ENCODE measurements around the gene WNT3.
"Not testable (repeated sequence)": the region's sequence is repeated elsewhere in the genome, so short reads cannot be mapped to it uniquely, and the experiment has no call there.

WNT3 gene, protein sequence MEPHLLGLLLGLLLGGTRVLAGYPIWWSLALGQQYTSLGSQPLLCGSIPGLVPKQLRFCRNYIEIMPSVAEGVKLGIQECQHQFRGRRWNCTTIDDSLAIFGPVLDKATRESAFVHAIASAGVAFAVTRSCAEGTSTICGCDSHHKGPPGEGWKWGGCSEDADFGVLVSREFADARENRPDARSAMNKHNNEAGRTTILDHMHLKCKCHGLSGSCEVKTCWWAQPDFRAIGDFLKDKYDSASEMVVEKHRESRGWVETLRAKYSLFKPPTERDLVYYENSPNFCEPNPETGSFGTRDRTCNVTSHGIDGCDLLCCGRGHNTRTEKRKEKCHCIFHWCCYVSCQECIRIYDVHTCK

DNA sequence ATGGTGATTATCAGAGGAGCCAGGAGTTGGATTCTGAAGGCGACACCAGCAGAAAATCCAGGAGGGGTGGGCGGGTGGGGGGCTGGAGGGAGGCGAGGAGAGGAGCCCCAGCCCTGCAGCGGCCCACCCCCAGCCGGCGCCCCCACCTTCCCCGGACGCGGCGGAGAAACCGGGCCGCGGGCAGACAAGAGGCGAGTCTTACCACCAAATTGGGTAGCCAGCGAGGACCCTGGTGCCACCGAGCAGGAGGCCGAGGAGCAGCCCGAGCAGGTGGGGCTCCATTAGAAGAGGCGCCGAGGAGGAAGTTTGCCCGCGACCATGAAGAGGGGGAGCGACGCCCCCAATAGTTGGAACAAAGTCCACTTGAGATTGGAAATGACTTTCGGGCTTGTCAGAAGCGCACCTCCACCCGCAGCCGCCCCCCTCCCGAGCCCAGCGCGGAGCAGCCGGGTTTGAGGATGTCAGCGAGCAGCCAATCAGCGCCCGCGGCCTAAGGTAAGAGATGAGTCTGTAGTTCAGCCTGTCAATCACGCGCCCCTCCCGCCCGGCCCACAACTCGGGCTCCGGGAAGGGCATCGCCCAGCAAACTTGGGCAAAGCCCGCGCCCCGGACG is at the start of gene WNT3:
TSS of gene WNT3 (minus strand) at position 377 of the 613 bp plus-strand sequence. CDS start at position 282, 95 bp downstream.
- DNase-seq, result peak; percentile 68

DNA sequence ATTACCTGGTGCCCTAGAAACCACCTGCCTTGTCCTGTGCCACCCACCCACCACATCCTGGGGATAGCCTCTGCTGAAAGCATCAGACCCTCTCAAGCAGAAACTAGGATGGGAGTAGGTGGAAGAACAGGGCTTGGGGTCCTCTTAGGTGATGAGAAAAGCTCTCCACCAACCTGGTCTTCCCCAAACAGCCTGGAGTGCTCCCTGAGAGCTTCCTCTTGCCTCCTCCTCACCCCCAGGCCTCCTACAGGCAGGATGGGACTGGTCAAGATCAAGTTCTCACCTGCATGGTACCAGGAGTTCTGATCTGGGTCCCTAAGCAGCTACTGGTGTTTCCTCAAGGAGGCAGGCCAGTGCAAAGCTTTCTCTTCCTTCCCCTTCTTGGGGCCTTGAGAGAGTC is 48.3 kb upstream of the WNT3 start:
- DNase-seq, result no peak

GRCh38 chr17:46866325-46866724 is 47.8 kb upstream of the WNT3 start:
- no peak for DNase-seq

DNA sequence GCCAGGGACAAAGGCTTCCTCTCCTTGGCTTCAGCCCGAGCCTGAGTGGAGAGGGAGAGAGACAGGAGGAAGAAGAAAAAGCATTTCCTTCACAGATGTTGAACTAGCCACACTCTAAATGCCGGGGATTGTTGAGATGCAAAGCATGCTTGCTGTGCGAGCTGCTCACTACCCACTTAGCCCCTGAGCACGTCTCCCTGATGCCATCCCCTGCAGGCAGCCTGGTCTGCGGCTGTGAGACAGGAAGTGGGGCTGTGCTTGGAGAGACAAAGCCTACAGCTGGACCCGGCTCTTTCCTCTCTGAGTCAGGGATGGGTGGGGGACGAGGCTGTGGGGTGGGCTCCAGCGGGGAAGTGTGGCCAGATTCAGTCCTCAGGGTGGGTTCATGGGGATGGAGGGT is 46.6 kb upstream of the WNT3 start:
- no peak for DNase-seq

DNA sequence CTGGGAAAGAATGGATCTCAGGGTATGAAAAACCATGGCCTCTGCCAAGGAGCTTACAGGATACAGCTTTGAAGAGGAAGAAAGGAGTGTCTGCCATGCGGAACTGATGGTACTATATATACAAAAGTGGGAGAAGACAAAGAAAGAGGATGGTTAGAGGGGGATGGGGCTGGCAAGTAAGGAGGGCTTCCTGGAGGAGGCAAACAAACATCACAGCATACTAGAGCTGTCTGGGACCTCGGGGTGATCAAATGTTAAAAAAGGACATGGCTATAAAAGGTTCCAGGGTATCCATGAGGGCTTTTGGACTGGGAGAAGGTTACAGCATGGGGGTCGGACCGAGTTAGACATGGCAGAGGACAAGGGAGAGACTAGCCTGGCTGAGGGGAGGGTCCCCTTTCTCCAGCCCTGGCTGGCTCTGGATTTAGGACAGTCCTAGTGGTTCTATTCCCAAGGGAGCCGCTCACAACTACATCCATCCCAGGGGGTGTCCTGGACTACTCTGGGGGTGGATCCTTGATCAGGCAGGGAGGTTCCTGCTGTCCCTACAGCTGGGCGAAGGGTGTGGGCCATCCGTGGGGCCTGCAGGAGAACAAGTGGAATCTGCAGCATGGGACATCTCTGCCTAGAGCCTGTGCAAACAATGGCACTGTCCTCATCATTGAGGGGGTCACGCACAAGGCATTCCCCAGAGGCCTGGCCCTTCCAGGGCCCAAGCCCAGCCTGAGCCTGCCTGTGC is 45.1 kb upstream of the WNT3 start:
- no peak for DNase-seq

GRCh38 chr17:46862949-46863348 is 44.5 kb upstream of the WNT3 start:
- DNase-seq, result no peak

DNA sequence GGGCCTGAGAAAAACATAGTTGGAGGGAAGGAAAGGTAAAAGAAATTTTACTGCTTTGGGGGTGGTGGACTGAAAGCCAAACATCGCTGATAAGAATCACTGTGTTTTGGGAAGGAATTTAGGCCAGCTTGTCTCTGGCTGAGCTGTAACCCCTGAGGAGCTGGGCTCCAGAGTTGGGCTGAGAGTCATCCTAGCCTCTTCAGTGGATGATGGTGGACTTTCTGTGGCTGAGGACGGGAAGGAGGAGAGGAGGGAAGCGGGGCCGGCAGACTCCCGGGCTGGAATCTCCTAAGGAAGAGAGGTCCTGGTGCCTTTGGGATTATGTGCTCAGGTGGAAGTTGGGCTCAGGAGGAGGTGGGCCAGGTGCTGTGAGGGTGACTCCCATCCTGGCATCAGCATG is 41.5 kb upstream of the WNT3 start:
- no peak for DNase-seq

GRCh38 chr17:46857600-46857999 is 39.1 kb upstream of the WNT3 start:
- DNase-seq, result no peak

DNA sequence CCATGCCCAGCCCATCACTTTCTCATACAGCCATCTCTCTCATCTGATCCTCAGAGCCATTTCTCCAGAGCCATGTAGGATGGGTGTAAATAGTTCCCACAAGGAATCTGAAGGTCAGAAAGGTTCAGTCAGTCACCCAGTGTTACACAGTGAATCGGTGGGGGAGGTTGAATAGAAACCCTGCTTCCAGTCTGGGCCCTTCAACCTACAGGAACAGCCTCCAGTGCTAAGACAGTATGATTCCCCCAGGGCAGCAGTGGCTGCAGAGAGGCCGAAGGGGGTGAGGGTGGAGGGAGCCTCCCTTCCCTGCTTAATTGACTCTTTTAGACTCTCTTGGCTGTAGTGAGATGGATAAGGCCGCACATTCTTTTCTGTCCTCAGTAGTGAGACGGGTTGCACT is 36.5 kb upstream of the WNT3 start:
- DNase-seq, result no peak

GRCh38 chr17:46854515-46854914 is 36.0 kb upstream of the WNT3 start:
- no peak for DNase-seq

DNA sequence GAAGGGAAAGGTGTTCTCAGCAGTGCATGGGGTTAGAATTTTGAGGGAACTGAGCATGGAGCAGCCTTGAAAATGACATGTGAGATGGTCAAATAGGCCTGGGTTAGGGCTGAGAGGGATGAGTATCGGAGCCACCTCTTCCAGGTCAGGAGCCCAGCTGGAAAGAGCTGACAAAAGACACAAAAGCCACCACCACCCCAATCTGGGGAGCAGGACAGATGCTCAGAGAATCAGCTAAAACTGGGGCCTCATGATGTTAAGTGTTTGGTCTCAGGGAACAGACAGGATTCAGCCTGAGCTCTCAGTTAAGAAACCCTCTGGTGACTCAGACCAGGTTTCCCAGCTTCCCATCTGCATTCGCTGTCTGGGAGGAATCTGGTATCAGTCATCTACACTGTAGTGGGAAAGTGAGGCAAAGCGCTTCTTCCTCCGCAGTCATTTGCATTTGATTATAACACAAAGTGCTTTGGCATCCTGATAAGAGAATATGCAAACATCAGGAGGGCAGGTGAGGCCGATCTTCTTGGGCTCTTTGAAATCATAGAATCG is 35.5 kb upstream of the WNT3 start:
- no peak for DNase-seq

DNA sequence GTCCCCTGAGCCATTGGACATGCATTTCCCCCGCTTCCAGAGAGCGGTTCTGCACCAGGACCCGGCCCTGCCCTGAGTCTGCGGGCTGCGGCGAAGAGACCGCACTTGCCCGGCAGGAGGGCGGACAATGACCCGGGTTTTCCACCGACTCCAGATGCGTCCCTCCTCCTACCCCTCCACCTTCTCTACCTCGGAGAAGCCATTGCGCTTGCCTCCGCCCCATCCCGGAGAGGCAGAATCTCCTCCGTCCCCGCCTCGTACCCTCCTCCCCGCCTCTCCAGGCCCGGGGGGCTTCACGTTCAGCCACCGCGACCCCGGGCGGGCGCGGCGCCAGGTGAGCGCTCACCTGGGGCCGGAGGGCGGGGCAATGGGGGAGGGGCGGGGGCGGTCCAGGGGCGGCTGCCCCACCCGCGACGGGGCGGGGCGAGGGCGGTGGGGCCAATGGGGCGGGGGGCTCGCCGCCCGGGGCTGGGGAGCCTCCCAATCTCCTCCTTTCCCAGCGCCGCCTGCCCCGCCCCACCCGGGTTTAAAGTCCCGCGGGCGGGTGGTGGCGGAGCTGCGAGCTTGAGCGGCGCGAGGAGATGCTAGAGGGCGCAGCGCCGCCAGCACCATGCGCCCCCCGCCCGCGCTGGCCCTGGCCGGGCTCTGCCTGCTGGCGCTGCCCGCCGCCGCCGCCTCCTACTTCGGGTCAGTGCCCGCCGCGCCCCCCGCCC is 32.7 kb upstream of the WNT3 start, which contains the start of gene WNT9B:
TSS of gene WNT9B (plus strand) at position 555 of the 713 bp plus-strand sequence. CDS start at position 611, 56 bp downstream.
- no peak for DNase-seq

DNA sequence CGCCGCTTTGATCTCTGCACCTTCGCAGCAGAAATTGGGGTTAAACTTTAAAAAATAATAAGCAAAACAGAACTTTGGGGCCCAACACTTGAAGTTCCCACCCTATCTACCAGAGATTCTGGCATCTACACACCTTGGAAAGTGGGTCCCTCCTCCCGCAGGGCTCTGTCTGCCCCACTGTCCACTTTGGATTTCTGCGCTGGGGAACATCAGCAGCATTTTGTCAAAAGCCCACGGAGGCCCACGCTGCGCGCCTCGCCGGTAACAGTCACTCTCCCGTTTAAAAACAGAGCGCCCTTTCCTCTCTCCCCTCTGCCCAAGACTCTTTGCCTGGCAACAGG is 32.2 kb upstream of the WNT3 start:
- no peak for DNase-seq

- no peak for DNase-seq
Observed at GRCh38 chr17:46848534-46848933, 30.0 kb upstream of the WNT3 start.

DNA sequence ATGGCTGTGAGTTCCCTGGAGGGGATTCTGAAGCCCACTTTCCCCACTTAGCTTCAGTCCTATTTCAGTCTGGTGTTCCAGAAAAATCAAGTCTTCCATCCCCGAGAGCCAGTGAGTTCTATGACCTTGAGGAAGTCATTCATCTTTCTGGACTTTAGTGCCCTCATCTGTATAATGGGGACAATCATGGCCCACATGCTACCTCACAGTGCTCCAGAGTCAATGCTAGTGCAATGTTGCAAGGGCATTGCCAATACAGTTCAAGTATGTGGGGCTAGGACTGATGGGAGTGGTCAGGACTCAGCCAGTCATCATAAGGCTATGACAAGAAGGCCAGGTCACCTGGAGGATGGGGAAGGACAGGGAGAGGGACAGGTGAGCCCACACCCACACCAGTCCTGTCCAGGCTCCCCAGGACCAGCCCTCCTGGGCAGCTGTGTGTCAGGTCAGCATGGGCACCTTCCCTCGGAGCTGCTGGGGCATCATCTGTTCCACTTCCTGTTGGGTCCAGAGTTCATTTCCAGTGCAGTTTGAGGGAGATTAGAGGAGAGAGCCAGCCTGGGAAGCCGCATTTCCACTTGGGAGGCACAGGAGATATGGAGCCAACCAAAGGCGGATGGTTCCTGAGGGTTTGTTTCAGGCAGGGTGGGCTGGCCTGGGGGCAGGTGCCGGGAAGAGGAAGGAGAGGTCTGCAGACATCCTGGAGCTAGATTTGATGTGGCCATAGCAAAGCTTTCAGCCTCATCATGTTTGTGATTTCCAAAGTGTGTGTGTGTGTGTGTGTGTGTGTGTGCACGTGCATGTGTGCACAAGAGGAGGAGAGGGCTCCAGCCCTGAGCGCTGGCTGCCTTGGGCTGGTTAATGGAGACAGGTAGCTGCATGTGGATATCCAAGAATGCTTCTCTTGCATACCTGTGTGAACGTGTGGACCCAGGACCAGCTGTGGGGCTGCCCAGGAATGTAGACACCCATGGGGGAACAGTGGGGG is 29.0 kb upstream of the WNT3 start:
- no peak for DNase-seq

DNA sequence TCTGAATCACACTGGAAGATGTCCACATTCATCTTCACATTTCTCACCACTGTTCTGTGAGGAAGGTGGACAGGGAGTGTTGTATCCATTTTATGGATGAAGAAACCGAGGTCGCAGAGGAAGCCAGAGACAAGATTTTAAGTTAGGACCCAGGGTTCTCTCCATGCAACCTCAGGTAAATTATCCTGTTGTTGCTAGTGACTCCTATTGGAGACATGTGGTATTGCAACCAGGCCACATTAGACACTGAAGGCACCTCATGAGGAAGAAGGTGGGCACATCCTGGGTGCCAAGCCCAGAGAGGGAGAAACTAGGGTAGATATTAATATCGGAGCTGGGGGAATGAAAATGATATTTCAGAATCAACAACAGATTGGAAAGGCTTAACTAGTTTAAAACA is 24.3 kb upstream of the WNT3 start:
- DNase-seq, result no peak

GRCh38 chr17:46841561-46842379 is 23.3 kb upstream of the WNT3 start:
- DNase-seq, result peak; percentile 30

DNA sequence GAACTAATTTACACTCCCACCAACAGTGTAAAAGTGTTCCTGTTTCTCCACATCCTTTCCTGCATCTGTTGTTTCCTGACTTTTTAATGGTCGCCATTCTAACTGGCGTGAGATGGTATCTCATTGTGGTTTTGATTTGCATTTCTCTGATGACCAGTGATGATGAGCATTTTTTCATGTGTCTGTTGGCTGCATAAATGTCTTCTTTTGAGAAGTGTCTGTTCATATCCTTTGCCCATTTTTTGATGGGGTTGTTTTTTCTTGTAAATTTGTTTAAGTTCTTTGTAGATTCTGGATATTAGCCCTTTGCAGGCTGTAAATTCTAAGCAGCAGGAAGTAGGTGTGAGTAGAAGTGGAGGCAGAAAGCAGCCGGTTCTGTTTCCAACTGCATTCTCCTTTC is 22.1 kb upstream of the WNT3 start:
- not testable (repeated sequence) for DNase-seq

- no peak for DNase-seq
Observed at GRCh38 chr17:46839211-46839610, 20.7 kb upstream of the WNT3 start.

- DNase-seq, result no peak
Observed at GRCh38 chr17:46837521-46837920, 19.0 kb upstream of the WNT3 start.

- DNase-seq, result no peak
Observed at GRCh38 chr17:46836500-46836899, 18.0 kb upstream of the WNT3 start.

Measured in activated CD8-positive, alpha-beta memory T cell treated with anti-CD3 and anti-CD28 coated beads, Interleukin-2, amount 50 U/mL, for 4 hours (primary cell).